Inferior parietal cortex (tissue), 1 donor: ENCODE data around the gene OPN1SW.

ENCODE experiments used
- DNase-seq: peaks from one replicate; pipeline ENCODE4 v3.0.0-alpha.2; 2016; ENCODE audit errors: extremely low spot score

OPN1SW gene

GRCh38 chr7:128758553-128758952 lies 17.0 kb downstream of the OPN1SW start:
- DNase-seq: no peak

GRCh38 chr7:128757203-128757602 lies 18.4 kb downstream of the OPN1SW start:
- no peak for DNase-seq

DNA sequence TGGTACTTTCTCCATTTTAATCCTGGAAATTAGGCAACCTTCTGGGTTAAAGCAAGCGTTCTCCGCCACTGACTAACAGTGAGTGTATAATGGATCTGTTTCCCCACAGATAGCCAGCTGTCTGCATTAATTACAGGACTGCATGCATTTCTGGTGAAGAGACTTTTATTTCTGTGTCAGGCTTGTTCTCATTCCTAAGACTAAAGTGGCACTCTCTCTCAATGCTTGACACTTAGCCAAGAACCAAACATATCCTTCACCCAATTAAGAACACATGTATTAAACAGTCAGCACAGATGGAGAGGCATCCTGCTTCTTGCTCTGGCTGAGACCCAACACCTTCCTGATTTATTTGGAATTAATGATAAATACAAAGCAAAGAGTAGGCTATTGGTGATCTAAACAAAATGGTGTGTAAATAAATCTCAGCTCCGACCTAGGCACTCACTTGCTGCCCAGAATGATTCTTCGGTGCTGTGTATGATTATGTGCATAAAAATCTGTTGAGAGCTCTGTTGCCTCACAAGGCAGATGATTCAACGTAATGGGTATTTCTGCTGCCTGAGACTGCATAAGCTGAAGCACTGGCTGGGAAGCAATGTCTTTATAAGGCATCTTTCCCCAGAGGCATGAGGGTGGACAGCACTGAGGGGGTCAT lies 19.6 kb downstream of the OPN1SW start:
- peak; percentile 46 for DNase-seq

GRCh38 chr7:128755075-128755818 lies 20.3 kb downstream of the OPN1SW start:
- no peak for DNase-seq

GRCh38 chr7:128752251-128752650 lies 23.3 kb downstream of the OPN1SW start:
- DNase-seq: no peak

DNA sequence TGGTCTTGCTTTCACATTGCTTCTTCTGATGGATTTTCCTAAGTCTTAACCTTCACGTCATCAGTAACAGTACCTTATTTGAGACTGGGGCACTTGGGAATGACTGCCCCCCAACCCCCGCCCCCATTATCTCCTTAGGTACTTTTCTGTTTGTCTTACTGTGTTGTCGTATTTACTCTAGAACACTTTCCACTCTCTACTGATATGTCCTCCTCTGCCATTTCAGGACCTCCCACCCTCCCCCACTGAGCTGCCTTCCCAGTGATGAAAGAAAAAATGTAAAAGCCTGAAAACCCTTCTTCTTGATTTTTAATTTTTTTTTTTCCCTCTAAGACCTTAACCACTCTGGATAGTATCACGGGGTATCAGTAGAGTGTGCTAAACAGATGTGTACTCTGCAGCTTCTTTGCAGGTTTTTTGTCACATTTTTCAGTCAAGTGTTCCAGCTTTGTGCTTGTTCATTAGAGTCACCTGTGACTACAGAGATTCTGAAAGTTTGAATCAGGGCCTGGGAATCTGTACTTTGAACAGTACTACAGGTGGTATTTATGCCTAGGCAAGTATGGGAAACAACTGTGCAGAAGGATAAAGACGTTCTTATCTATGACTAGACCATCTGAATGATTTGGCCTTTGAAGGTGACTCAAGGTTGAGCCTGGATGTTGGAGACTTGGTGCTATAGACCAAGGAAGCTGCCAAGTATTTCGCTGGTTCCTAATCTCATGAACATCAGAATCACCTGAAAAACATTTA lies 28.1 kb downstream of the OPN1SW start:
- no peak for DNase-seq

DNA sequence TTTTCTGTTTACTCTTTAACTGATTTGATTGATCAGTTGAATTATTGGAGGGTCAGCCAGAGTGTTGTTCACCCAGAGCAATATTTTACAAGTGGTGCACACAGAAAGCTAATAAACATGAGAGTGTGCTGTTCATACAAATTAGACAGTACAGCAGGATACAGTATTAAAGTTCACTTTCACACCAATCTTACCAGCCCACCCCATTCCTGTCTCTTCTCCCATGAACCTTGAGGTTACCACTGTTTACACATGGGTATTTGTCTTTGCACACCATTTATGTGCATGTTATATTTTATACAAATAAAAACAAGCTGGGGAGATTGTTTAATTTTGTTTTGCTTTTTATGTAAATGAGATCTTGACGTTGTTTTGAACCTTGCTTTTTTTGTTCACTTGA lies 29.9 kb downstream of the OPN1SW start:
- DNase-seq: no peak

DNA sequence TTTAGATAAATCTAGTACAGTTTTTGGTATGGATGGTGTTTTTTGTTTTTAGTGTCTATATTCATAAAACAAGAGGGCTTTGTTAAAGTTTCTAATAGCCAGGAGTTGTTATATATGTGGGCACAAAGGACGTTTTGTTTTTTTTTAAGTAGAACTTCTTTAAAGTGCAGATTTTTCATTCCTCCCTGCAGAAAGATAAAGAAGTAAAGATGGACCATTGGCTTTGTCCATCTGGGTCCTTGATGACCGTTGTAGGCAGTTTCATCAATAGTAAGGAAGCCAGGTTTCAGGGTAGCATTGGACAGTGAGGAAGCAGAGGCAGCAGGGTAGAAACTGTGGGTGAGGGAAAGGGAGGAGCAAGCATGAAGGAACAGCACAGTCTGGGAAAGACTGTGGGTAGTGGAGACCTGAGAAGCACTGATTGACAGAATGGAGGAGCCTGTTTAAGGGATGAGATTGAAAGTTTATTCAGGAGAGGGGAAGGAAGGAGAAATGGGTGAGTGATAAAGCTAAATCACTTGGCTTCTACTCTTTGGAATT lies 31.2 kb downstream of the OPN1SW start:
- no peak for DNase-seq

DNA sequence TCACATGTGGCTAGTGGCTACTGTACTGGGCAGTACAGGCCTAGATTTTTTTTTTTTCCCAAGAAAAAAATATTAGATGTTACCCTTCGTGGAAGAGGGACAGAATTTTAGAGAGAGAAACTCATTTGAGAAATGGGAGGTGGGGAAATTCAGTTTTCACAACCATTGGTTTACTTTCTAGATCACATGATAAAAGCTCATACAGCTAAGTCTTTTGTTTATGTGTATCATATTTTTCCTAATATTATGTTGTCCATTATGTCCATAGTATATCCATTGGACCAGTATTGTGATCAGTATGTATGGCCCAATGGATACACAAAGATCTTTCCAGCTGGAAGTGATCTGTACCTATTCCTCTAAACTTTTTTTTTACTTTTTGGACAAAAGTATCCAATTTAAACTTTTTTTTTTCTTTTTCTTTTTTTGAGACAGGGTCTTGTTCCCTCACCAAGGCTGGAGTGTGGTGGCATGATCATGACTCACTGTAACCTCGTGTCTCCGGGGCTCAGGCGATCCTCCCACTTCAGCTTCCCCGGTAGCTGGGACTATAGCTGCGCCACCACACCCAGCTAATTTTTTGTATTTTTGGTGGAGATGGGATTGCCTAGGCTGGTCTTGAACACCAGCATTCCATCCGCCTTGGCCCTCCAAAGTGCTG lies 32.4 kb downstream of the OPN1SW start:
- DNase-seq: no peak

GRCh38 chr7:128742206-128742605 lies 33.4 kb downstream of the OPN1SW start:
- no peak for DNase-seq

GRCh38 chr7:128741491-128741890 lies 34.1 kb downstream of the OPN1SW start:
- DNase-seq: no peak

DNA sequence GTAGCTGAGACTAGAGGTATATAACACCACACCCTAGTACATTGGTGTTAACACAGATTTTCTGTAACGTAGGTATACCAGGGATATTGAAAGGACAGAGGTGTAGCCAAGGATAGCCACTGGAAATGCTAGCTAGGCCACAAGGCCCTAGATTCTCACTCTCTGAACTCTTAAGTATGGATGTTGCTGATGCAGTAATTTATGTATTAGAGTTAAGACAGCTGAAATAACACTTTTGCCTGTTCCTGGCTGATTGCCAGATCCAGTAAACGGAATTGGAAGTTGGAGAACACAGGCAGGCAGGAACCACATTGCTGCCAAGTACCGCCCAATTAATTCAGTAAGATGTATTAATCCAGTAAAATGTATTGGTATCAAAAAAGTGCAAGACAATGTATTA lies 34.6 kb downstream of the OPN1SW start:
- DNase-seq: no peak

DNA sequence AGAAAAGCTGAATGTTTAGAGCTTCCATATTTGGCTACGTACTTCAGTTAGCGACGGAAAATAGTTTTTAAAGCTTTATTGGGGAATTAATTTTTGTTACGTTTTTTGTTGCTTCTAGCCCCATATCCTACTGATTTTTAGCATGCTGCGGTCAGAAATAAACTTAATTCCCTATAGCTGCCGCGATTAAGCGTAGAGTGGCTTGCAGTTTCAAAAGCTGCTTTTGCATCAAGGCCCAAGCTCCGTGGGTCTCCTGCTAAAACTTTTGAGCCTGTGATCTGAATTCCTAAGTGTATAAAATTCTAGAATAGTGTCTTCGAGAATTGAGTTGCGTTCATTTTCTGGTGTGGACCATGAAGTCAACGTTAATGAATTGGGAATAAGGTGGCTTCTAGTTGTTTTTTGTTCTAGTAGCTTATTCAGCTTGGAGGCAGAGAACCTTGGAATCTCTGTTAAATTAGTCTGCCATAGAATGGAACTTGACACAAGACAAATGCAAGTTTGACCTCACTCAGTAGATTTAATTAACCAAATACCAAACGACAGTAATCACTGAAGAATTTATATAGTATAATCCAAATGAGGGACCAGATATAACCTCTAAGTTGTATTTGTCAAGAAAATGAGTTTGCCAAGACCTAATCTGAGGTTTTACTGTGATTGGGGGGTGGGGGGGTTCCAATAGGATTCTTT lies 35.5 kb downstream of the OPN1SW start:
- DNase-seq: no peak

DNA sequence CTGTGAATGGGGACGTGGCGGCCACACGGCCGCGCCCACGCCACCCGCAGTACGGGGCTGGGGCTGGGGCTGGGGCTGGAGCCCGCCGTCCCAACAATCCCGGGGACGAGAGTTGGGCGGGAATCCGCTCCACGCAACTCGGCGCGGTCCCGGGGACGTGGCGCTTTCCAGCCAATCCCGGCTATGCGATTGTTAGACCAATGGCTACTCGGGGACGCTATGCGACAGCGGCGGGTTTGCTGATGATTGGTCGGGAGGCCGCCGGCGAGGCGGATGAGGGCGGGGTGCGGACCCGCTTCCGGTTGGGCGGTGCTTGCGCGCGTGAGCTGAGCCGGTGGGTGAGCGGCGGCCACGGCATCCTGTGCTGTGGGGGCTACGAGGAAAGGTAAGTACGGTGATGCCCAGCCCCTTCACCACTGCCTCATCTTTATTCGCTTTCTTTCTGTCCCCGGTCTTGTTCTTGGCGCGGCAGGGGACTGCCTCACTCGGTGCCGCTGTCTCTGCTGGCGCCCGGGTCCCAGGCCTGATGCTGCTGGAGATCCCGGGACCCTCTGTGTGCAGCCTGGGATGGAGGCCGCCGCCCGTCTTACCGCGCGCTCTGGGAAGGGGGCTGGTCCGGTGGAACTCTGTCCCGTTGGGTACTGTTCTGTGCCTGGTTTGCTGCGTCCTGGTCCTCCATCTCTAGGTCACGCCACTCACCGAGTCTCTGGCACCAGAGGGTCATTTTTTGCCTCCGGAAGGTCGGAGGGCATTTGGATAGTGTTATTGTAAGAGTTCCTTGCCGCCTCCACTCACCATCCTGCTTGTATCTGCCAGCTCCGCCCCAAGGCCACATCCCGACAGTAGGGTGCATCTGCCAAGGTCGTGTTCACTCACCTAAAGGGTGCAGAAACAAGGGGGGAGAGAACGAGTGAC lies 36.3 kb downstream of the OPN1SW start, which contains the start of gene CALU:
Gene CALU, plus strand, starts transcription at position 312 of the 915 bp plus-strand sequence. CDS start 9,225 bp downstream, outside the sequence.
- DNase-seq: peak; percentile 97

DNA sequence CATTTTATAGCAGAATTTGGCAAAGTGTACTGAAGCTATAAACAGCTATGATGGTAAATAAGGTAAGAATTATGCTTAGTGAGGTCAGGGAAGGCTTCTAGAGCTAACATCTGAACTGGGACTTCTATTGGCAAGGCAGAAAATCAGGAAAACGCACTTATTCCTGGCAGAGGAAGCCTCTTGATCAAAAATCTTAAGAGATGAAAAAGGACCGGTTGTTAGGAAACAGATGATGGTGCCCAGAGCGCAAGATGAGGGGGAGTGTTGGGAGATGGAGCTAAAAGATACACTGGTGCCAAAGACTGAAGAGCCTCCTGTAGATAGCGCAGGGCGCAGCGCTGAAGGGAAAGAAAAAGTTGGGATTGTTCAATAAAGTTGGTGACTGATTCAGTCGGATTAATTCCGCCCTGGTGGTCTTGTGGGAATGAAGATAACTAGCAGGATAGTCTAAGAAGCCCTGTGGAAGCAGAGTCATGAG lies 37.0 kb downstream of the OPN1SW start:
- no peak for DNase-seq

- no peak for DNase-seq
Observed at GRCh38 chr7:128737867-128738385, 37.7 kb downstream of the OPN1SW start.

DNA sequence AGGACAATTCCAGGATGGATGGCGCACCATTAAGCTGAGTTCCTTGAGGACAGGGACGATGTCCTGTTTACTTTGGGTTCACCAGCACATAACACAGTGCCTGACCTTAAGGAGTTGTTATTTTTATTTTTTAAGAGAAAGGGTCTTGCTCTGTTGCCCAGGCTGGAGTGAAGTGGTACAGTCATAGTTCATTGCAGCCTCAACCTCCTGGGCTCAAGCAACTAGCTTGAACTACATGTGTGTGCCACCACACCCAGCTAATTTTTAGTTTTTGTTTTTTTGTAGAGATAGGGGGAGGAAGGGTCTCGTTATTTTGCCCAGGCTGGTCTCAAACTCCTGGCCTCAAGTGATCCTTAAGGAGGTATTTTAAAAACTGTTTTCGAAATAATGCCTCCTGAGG lies 38.2 kb downstream of the OPN1SW start:
- DNase-seq: no peak

- no peak for DNase-seq
Observed at GRCh38 chr7:128735436-128735835, 40.2 kb downstream of the OPN1SW start.

- DNase-seq: no peak
Observed at GRCh38 chr7:128734890-128735289, 40.7 kb downstream of the OPN1SW start.

DNA sequence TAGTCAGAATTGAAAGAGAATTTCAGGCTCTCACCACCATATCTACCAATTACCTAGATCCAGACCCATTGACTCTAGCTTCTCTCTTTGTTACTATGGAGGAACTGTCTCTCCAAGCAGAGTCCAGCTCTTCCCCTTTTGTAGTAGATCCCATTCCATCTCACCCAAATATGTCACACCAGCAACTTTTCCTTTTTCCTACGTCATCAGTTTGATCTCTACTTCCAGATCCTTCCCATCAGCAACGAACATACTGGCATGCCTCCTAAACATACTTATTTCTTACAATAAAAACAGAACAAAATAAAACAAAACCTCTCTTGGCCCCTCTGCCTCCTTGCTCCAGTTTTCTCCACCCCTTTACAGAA lies 42.3 kb downstream of the OPN1SW start:
- DNase-seq: no peak
